ENCODE results near the gene PLD4.
"Not testable (repeated sequence)": the region's sequence is repeated elsewhere in the genome, so short reads cannot be mapped to it uniquely, and the experiment has no call there.

The PLD4 gene

GRCh38 chr14:104885973-104886689 is 38.5 kb upstream of the PLD4 start:
- no peak for DNase-seq (ENCODE audit: low read depth in 2 of 2)

- DNase-seq (ENCODE audit: low read depth in 2 of 2), result no peak
These were observed 37.7 kb upstream of the PLD4 start for GRCh38 chr14:104886690-104887622.

- no peak for DNase-seq (ENCODE audit: low read depth in 2 of 2)
These were observed 36.8 kb upstream of the PLD4 start for GRCh38 chr14:104887623-104888488.

- DNase-seq (ENCODE audit: low read depth in 2 of 2), result no peak
These were observed 35.9 kb upstream of the PLD4 start for GRCh38 chr14:104888489-104889374.

- no peak for DNase-seq (ENCODE audit: low read depth in 2 of 2)
These were observed 35.3 kb upstream of the PLD4 start for GRCh38 chr14:104889375-104889757.

GRCh38 chr14:104890292-104890691 is 34.4 kb upstream of the PLD4 start:
- not testable (repeated sequence) for DNase-seq (ENCODE audit: low read depth in 2 of 2)

- DNase-seq (ENCODE audit: low read depth in 2 of 2), result no peak
These were observed 33.5 kb upstream of the PLD4 start for GRCh38 chr14:104891121-104891551.

- DNase-seq (ENCODE audit: low read depth in 2 of 2), result no peak
These were observed 32.8 kb upstream of the PLD4 start for GRCh38 chr14:104891664-104892530.

- no peak for DNase-seq (ENCODE audit: low read depth in 2 of 2)
These were observed 31.9 kb upstream of the PLD4 start for GRCh38 chr14:104892531-104893434.

GRCh38 chr14:104893435-104894207 is 31.1 kb upstream of the PLD4 start:
- no peak for DNase-seq (ENCODE audit: low read depth in 2 of 2)

- DNase-seq (ENCODE audit: low read depth in 2 of 2), result no peak
These were observed 30.1 kb upstream of the PLD4 start for GRCh38 chr14:104894331-104895206.

GRCh38 chr14:104895207-104895785 is 29.4 kb upstream of the PLD4 start:
- DNase-seq (ENCODE audit: low read depth in 2 of 2), result no peak

- DNase-seq (ENCODE audit: low read depth in 2 of 2), result no peak
These were observed 28.7 kb upstream of the PLD4 start for GRCh38 chr14:104895786-104896661.

- no peak for DNase-seq (ENCODE audit: low read depth in 2 of 2)
These were observed 27.1 kb upstream of the PLD4 start for GRCh38 chr14:104897330-104898194.

- no peak for DNase-seq (ENCODE audit: low read depth in 2 of 2)
These were observed 26.5 kb upstream of the PLD4 start for GRCh38 chr14:104898195-104898558.
